Tibial nerve (tissue), 4 donors: Measurements from ENCODE around the gene FAM234B. TPM values are rescaled to one million over a fixed set of nuclear protein-coding genes. Genes with fewer than 3 reads are reported as not detected.
A peak's percentile ranks its signal among the peaks of the same experiment; 100 is the strongest.

ENCODE experiments used
- DNase-seq, 2 donors: peaks; one replicate each; pipeline ENCODE4 v3.0.0-alpha.2; 2019; ENCODE audit warnings: low spot score in 2 of 2
- H3K27ac ChIP-seq, 4 donors: fragments of 200-600 bp; sonication (generic) in 3 of 4; one replicate each; pipeline ENCODE4 v1.5.1; 2017 to 2019; ENCODE audit warnings: mild to moderate bottlenecking in 1 of 4
- H3K27me3 ChIP-seq, 2 donors: fragments of 200-600 bp; sonication (generic) in 1 of 2; one replicate each; pipeline versions ENCODE4 v1.5.1 to v1.6.0; 2017 to 2019
- H3K36me3 ChIP-seq, 3 donors: fragments of 200-600 bp; sonication (generic); one replicate each; pipeline ENCODE4 v1.5.1; 2018 to 2019
- H3K4me1 ChIP-seq, 4 donors: fragments of 200-600 bp; sonication (generic) in 3 of 4; one replicate each; pipeline ENCODE4 v1.5.1; 2017 to 2019
- H3K4me3 ChIP-seq, 4 donors: fragments of 200-600 bp; sonication (generic) in 3 of 4; one replicate each; pipeline ENCODE4 v1.5.1; 2017 to 2019; ENCODE audit warnings: mild to moderate bottlenecking in 1 of 4, moderate library complexity in 1 of 4
- H3K9me3 ChIP-seq, 4 donors: fragments of 200-600 bp; sonication (generic) in 3 of 4; one replicate each; pipeline ENCODE4 v1.5.1; 2017 to 2019
- EP300 ChIP-seq, 2 donors: sonication (generic); formaldehyde crosslinking; IDR thresholded peaks; one replicate each; pipeline ENCODE4 v1.6.1; 2017; ENCODE audit warnings: antibody characterized with exemption in 2 of 2, mild to moderate bottlenecking in 1 of 2
- POLR2A ChIP-seq, 2 donors: fragments of 450-650 bp; IDR thresholded peaks; one replicate each; pipeline ENCODE4 v1.6.1; 2017; ENCODE audit warnings: antibody characterized with exemption in 2 of 2, mild to moderate bottlenecking in 2 of 2, moderate library complexity in 2 of 2
- whole genome bisulfite sequencing, 2 donors: methylation state at CpG; one replicate each; pipeline ENCODE4 v1.1.5; 2018; 5-methylcytosine and 5-hydroxymethylcytosine counted together
- total RNA-seq, 4 donors: library from RNA; depleted of rRNA; stranded (reverse); fragments of >200 nt; gene quantifications; one replicate each; pipeline ENCODE4 v1.1.0, GENCODE V29; 2016
- TF ChIP-seq, protein P1 (sequence below), 5 experiments: fragments of 200-600 bp in 3 of 5; fragments of 450-650 bp in 2 of 5; sonication (generic) in 3 of 5; IDR thresholded peaks; one replicate each; pipeline ENCODE4 v1.5.1; 2016 to 2019; ENCODE audit warnings: antibody characterized with exemption in 5 of 5, mild to moderate bottlenecking in 3 of 5, moderate library complexity in 2 of 5

The FAM234B gene
- total RNA-seq, 4 donors from 2014 or later, result 2.0 to 12.6 (median 8.4) TPM

DNA sequence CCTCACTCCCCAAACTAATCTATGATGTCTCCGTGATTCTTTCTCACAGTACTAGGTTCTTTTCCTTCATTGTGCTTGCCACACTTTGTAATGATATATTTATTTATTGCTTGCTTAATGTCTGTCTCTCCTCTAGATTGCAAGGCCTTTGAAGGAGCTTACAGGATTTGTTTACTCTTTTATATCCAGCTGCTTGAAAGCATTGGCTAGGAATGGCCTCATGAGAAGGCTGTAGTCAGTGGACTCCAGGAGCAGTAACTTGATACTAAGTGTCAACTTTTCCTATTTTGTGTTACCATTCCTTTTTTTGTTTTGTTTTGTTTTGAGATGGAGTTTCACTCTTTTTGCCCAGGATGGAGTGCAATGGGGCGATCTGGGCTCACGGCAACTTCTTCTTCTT lies 7.3 kb upstream of the FAM234B start:
- H3K27me3 ChIP-seq, result no peaks in the 10 kb centered on the region
- WGBS, 2 donors, result 89% methylated on average over 3 of the region's 3 CpGs
- no peak for DNase-seq
- TF ChIP-seq POLR2A (IDR thresholded peaks at IDR 0.05), result no peak
- no peak for TF ChIP-seq EP300 (IDR thresholded peaks at IDR 0.05)
- TF ChIP-seq, protein P1, sequence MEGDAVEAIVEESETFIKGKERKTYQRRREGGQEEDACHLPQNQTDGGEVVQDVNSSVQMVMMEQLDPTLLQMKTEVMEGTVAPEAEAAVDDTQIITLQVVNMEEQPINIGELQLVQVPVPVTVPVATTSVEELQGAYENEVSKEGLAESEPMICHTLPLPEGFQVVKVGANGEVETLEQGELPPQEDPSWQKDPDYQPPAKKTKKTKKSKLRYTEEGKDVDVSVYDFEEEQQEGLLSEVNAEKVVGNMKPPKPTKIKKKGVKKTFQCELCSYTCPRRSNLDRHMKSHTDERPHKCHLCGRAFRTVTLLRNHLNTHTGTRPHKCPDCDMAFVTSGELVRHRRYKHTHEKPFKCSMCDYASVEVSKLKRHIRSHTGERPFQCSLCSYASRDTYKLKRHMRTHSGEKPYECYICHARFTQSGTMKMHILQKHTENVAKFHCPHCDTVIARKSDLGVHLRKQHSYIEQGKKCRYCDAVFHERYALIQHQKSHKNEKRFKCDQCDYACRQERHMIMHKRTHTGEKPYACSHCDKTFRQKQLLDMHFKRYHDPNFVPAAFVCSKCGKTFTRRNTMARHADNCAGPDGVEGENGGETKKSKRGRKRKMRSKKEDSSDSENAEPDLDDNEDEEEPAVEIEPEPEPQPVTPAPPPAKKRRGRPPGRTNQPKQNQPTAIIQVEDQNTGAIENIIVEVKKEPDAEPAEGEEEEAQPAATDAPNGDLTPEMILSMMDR (IDR thresholded peaks at IDR 0.05), result no peak
- H3K27ac ChIP-seq, result no peak overlapping the region
- H3K36me3 ChIP-seq, result no peaks in the 10 kb centered on the region
- no peaks in the 10 kb centered on the region for H3K9me3 ChIP-seq
- no peak overlapping the region for H3K4me3 ChIP-seq
- peaks cover 0 to 20% (median 0%) of the 10 kb centered on the region in 4 donors for H3K4me1 ChIP-seq

DNA sequence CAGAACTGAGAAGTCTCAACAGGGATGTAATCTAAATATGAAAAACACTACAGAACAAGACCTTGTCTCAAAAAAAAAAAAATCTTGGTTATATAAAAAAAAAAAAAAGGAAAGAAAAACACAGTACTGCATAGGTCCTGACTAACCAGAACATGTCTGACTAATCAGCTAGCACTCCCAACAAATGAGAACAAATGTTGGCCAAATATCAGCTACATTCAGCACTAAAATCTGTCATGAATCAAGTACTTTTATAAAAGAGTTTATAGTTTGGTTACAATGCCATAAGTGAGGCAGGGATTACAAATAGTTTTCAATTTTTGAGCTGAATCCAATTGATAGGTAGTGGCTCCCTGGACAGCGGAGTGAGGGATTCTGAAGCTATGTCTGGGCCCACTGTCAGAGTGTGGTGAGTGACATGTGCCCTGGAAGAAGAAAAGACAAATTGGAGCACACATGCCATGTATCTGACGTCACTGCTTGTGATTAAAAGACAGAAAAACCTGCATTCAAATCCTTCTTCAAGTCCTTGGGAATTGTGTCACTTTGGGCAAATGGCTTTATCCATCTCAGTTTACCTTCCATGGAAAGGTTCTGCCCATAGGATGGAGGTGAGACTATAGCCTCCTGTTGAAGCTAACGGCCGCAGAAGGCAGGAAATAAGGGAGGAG lies 5.6 kb upstream of the FAM234B start:
- Histone ChIP-seq H3K4me3 (no peak overlapping the region), H3K27me3 (no peaks in the 10 kb centered on the region), H3K9me3 (no peaks in the 10 kb centered on the region), H3K36me3 (no peaks in the 10 kb centered on the region), H3K27ac (peak overlapping the region in 1 of 4 donors; percentile 3), H3K4me1 (peaks cover 0 to 16% (median 0%) of the 10 kb centered on the region in 4 donors)
- TF ChIP-seq EP300 (IDR thresholded peaks at IDR 0.05) (no peak), POLR2A (IDR thresholded peaks at IDR 0.05) (no peak)
- TF ChIP-seq, protein P1 (IDR thresholded peaks at IDR 0.05), result no peak
- WGBS, 2 donors, result 82 to 90% methylated on average over 4 of the region's 4 CpGs
- DNase-seq, result no peak

DNA sequence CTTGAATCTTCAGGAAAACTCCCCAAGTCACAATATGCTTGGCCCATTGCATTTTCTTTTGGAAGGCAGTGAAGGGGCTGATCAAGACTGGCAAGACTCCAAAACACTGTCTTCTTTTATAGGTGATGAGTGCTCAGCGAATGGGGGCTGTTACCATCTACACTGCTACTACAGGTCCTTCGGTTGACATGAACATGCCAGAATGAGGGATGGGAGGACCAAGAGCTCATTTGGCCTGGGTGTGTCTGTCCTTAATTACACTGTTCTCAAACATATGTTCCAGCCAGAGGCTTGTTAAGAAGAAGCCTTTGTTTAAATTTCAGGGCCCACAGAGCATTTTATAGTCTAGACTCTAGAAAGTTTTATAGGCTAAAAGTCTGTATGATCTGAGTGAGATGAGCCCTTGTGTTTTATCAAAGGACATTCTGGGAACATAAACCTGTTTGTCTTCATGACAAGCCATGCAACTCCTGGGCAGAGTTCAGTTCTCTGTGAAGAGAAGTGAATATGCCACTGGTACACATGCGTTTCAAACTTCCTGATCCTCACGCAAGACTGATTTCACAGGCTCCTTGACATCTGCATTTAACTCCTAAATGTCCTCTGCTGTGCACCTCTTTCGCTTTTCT lies 4.7 kb upstream of the FAM234B start:
- Histone ChIP-seq H3K4me1 (peaks cover 0 to 15% (median 0%) of the 10 kb centered on the region in 4 donors), H3K9me3 (no peaks in the 10 kb centered on the region), H3K27me3 (no peaks in the 10 kb centered on the region), H3K27ac (no peak overlapping the region), H3K4me3 (no peak overlapping the region), H3K36me3 (no peaks in the 10 kb centered on the region)
- TF ChIP-seq EP300 (IDR thresholded peaks at IDR 0.05), result no peak
- TF ChIP-seq POLR2A (IDR thresholded peaks at IDR 0.05), result no peak
- TF ChIP-seq, protein P1 (IDR thresholded peaks at IDR 0.05), result no peak
- WGBS, 2 donors, result 44 to 50% methylated on average over 5 of the region's 5 CpGs
- DNase-seq, result no peak

DNA sequence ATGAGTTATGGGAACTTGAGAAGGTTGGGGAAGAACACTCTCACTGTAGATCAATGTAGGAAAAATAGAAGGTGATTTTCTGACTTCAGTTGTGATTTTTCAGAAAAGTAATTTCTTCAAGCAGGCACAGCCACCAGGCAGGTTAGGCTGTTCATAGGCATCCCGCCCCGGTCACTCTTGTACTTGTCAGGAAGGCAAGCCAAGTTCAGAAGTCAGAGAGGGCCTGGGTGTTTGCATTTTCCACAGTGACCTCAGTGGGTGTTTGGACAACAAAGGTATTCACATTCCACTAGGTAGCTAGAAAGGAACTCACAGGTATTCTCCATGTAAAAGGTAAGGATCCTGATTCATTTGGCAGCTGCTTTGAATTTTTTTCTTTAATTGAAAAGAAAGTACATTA lies 3.0 kb upstream of the FAM234B start:
- H3K27me3 ChIP-seq, result no peaks in the 10 kb centered on the region
- DNase-seq, result no peak
- TF ChIP-seq, protein P1 (IDR thresholded peaks at IDR 0.05), result no peak
- TF ChIP-seq EP300 (IDR thresholded peaks at IDR 0.05) (no peak), POLR2A (IDR thresholded peaks at IDR 0.05) (no peak)
- H3K4me1 ChIP-seq, result peaks cover 0 to 30% (median 2%) of the 10 kb centered on the region in 4 donors
- H3K9me3 ChIP-seq, result no peaks in the 10 kb centered on the region
- H3K27ac ChIP-seq, result no peak overlapping the region
- no peak overlapping the region for H3K4me3 ChIP-seq
- H3K36me3 ChIP-seq, result no peaks in the 10 kb centered on the region
- WGBS, 2 donors, result 92 to 100% methylated on average over 2 of the region's 2 CpGs

DNA sequence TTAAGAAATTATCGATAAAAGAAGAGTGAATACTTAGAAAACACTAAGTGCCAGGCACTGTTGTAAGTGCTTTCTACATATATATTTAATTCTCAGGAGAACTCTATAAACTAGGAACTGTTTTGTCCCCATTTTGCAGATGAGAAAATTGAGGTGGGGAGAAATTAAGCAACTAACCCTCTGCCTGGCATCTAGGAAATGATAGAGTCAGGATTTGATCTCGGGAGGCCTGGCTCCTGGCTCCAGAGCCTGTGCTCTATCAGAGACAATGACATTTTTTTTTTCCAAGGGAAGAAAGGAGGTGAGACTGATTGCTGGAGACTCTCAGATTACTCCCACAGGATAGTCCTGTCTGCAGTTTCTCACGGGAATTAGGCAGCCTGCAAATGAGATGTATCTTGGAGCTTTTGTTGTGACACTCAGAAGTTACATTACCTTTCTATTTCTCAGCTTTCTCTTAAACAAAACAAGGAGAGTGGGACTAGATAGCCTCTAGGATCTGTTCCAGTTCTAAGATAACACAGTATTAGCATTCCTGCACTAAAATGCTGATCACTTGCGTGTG lies 1.4 kb upstream of the FAM234B start:
- WGBS, 2 donors, result 80 to 84% methylated on average over 4 of the region's 4 CpGs
- Histone ChIP-seq H3K36me3 (no peaks in the 10 kb centered on the region), H3K27me3 (no peaks in the 10 kb centered on the region), H3K4me1 (peaks cover 0 to 31% (median 2%) of the 10 kb centered on the region in 4 donors), H3K9me3 (no peaks in the 10 kb centered on the region), H3K4me3 (no peak overlapping the region), H3K27ac (no peak overlapping the region)
- DNase-seq, result no peak
- no peak for TF ChIP-seq POLR2A (IDR thresholded peaks at IDR 0.05)
- TF ChIP-seq, protein P1 (IDR thresholded peaks at IDR 0.05), result no peak
- TF ChIP-seq EP300 (IDR thresholded peaks at IDR 0.05), result no peak
